ENCODE measurements around the gene PIBF1.
"Not testable (repeated sequence)": the region's sequence is repeated elsewhere in the genome, so short reads cannot be mapped to it uniquely, and the experiment has no call there.

PIBF1 gene

DNA sequence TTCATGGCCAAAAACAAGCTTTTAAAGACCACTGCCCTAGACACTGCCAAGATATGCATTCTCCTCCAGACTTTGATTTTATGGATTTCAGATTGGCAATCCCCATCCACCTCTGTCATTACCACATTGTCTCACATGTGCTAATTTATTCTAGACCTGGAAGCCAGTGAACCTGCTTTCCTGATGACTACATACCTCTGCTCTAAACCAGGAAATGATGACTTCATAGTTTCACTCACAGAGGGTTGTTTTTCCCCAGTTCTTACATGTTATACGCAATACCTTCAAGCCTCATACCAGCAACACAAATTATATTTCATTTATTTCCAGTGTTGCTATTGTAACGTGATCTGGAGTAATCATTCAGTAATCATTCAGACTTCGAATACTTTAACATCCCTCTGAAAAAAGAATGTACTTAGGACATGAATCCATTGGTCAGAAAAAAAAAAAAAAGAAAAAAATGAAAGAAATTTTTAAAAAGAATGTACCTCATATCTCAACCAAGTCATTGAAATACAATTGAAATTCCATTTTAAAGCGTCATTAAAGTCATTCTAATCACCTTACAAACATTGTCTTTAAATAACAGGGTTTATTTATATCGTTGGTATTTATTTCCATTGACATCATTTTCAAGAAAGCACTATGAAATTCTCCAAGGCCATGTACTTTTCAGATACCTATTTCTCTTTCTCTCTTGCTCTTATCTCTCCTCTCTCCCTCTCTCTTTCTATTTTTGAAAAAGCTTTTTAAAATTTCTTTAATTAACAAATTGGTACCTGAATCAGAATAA is 243.5 kb downstream of the PIBF1 start:
- no peak for DNase-seq

- no peak for DNase-seq
Measured at GRCh38 chr13:73034901-73035300, 253.0 kb downstream of the PIBF1 start.

GRCh38 chr13:73035660-73036059 is 253.7 kb downstream of the PIBF1 start:
- no peak for DNase-seq

DNA sequence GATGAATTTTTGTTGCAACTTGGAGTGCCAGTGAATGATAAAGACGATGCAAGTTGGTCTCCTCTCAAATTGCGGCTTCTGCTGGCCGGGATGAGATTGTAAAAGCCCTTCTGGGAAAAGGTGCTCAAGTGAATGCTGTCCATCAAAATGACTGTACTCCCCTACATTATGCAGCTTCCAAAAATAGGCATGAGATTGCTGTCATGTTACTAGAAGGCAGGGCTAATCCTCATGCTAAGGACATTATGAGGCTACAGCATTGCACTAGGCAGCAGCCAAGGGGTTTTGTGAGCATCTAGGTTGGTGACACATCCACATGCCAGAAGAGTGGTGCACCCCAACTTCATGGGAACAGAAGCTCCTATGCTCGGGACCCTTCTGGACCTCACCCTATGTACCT is 254.6 kb downstream of the PIBF1 start:
- no peak for DNase-seq

- peak in 1 of 2 experiments; percentile 30 for DNase-seq
Measured at GRCh38 chr13:73038064-73038463, 256.1 kb downstream of the PIBF1 start.

GRCh38 chr13:73039201-73040108 is 257.5 kb downstream of the PIBF1 start:
- DNase-seq, result peak; percentile 63 to 73

DNA sequence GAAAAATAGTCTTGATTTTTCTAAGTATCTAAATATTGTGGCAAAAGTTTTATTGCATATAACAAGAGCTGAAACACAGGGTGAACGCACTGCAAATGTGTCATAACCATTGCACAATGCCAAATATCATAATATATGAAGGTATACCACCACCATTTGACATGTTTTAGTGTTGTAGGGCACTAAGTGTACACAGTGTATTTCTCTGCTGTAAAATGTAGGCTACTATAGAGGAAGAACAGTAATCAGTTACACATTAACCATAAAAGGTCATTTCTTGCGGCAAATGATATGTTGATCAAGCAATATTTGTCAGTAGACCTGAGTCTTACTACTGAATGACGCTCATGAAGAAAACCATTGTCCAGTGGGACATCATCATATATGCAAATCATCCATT is 258.6 kb downstream of the PIBF1 start:
- no peak for DNase-seq

- no peak for DNase-seq
Measured at GRCh38 chr13:73040968-73041596, 259.1 kb downstream of the PIBF1 start.

GRCh38 chr13:73045031-73045430 is 263.1 kb downstream of the PIBF1 start:
- no peak for DNase-seq

DNA sequence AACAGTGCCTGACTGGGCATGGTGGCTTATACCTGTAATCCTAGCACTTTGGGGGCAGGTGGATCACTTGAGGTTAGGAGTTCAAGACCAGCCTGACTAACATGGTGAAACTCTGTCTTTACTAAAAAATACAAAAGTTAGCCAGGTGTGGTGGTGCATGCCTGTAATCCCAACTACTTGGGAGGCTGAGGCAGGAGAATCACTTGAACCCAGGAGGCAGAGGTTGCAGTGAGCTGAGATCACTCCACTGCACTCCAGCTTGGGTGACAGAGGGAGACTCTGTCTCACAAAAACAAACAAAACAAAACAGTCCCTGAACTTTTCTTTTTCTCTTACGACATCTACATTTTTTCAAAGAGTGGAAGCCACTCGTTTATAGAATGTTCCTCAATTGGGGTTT is 266.7 kb downstream of the PIBF1 start:
- not testable (repeated sequence) for DNase-seq

GRCh38 chr13:73054712-73055111 is 272.8 kb downstream of the PIBF1 start:
- DNase-seq, result no peak

GRCh38 chr13:73055813-73056564 is 274.1 kb downstream of the PIBF1 start:
- DNase-seq, result no peak

- no peak for DNase-seq
Measured at GRCh38 chr13:73056565-73056962, 274.6 kb downstream of the PIBF1 start.

GRCh38 chr13:73057284-73058063 is 275.5 kb downstream of the PIBF1 start:
- no peak for DNase-seq

DNA sequence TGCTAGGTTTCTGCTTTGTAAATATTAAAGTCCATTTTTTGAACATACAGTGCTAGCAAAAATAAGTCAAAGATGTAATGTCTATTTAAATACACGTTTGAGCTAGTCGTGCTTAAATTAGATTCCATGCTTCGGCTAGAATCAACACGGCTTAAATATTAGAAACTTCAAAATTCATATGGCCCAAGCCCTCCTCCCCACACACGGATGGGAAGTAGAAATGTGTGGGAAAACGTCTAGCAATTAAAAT is 276.1 kb downstream of the PIBF1 start:
- DNase-seq, result no peak

DNA sequence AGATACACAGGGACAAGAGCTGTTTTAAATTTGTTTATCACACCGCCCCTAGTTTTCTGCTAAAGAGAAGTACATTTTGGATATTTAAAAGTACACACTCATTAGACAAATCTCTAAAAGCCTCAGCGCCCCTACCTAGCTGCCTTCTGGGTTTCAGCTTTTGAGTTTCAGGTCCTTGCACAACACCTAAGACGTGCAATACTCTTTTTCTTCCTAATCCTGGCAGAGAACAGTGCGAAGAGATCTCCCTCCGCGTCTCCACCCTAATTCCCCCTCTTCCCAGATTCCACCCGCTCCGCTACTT is 276.5 kb downstream of the PIBF1 start:
- DNase-seq, result no peak

DNA sequence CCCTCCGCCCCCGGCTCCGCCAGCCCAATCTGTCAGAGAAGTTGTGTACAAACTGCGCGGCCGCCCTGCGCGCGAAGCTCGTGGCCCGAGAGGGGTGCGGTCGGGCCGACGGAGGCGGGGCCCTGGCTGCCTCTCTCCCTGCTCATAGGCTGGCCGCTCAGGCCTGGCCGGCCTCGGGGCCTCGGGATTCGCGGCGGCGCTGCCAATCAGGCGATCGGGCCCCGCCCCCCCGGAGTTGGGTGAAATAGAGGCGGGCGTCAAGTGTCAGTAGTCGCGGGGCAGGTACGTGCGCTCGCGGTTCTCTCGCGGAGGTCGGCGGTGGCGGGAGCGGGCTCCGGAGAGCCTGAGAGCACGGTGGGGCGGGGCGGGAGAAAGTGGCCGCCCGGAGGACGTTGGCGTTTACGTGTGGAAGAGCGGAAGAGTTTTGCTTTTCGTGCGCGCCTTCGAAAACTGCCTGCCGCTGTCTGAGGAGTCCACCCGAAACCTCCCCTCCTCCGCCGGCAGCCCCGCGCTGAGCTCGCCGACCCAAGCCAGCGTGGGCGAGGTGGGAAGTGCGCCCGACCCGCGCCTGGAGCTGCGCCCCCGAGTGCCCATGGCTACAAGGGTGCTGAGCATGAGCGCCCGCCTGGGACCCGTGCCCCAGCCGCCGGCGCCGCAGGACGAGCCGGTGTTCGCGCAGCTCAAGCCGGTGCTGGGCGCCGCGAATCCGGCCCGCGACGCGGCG is 277.0 kb downstream of the PIBF1 start, which contains the start of gene KLF5:
Gene KLF5, plus strand, starts transcription at position 270 of the 724 bp plus-strand sequence. Its CDS starts 323 bp downstream, at position 593.
- peak; percentile 94 to 96 for DNase-seq

GRCh38 chr13:73059460-73060250 is 277.7 kb downstream of the PIBF1 start:
- DNase-seq, result peak; percentile 46 to 49

DNA sequence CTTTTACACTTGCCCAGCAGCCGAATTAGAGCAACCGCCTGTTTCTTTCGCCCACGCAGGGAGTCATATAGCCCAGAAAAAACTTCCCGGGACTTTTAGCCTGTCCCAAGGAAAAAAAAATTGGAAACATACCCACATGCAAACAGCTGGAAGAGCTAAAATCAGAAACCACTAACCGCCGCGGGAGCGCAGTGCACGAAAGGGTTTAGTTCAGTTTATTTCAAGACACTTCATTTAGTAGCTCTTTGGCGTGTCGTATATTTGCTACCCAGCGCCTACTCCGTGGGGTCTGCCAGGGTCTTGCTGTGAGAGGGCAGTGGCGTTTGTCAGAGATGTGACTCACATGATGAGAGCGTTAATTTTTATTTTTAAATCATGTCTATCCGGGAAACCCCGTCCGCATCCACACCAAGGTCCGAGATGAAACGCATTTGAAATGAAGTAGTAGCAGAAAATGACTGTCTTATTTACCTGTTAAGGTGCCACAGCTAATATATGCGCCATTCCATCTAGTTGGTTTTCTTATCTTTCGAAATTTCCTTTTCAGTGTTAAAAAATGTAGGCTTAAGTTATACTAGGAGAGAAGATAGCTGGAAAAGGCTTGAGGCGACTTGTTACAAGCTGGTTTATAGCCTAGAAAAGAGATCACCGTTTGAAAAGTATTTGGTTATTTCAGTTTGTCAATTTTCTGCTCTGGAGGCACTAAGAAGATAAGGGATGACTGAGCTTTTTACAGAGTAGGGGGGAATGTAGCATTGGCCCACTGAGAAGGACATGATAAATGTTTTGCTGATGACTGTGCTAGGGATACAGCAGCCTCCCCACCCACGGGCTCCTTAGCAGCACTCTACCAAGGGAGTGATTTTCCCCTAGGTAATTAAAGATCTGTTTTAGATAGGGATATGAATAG is 278.6 kb downstream of the PIBF1 start:
- no peak for DNase-seq

GRCh38 chr13:73061473-73061872 is 279.5 kb downstream of the PIBF1 start:
- no peak for DNase-seq

Measured in NCI-H1930 (cell line).